ENCODE data around the gene SURF1.

DNA sequence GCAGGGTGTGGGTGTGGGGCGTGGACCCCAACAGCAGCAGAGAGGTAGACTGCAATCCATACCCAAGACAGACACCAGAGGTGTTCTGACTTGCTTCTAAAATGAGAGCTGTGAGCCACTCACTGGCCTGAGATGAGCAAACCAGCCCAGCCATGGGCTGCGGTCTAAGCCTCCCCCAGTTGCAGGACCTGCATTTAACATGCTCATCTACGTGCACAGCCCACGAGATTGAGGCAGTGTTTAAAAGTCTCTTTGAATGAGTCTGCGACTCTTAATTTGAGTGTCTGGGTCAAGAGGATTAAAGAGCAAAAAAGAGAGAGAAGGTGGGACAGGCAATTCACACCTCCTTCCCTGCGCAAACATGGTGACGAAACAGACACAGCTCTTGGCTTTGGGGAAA, 13.6 kb upstream of the SURF1 start:
- no peak for TF ChIP-seq YY1 (IDR thresholded peaks at IDR 0.05; ENCODE audit: extremely low read depth, insufficient replicate concordance, low read depth, low read length)
- TF ChIP-seq ZNF274 (IDR thresholded peaks at IDR 0.05; ENCODE audit: low read depth, low read length), result no peak
- no peak for TF ChIP-seq POLR2A (IDR thresholded peaks at IDR 0.05; ENCODE audit: borderline replicate concordance, extremely low read depth, insufficient read depth, insufficient read length)
- TF ChIP-seq, protein P1, sequence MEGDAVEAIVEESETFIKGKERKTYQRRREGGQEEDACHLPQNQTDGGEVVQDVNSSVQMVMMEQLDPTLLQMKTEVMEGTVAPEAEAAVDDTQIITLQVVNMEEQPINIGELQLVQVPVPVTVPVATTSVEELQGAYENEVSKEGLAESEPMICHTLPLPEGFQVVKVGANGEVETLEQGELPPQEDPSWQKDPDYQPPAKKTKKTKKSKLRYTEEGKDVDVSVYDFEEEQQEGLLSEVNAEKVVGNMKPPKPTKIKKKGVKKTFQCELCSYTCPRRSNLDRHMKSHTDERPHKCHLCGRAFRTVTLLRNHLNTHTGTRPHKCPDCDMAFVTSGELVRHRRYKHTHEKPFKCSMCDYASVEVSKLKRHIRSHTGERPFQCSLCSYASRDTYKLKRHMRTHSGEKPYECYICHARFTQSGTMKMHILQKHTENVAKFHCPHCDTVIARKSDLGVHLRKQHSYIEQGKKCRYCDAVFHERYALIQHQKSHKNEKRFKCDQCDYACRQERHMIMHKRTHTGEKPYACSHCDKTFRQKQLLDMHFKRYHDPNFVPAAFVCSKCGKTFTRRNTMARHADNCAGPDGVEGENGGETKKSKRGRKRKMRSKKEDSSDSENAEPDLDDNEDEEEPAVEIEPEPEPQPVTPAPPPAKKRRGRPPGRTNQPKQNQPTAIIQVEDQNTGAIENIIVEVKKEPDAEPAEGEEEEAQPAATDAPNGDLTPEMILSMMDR (IDR thresholded peaks at IDR 0.05 in 2 of 3, conservative IDR thresholded peaks at IDR 0.05 in 1 of 3; ENCODE audit: borderline replicate concordance in 1 of 3, insufficient read depth in 1 of 3, low read depth in 2 of 3, low read length in 2 of 3), result no peak
- TF ChIP-seq JUND (IDR thresholded peaks at IDR 0.05), result no peak
- no peak for TF ChIP-seq EZH2phosphoT487 (IDR thresholded peaks at IDR 0.05; ENCODE audit: borderline replicate concordance)
- TF ChIP-seq, protein P2, sequence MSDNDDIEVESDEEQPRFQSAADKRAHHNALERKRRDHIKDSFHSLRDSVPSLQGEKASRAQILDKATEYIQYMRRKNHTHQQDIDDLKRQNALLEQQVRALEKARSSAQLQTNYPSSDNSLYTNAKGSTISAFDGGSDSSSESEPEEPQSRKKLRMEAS (IDR thresholded peaks at IDR 0.05), result no peak
- no peak for TF ChIP-seq ELF1 (IDR thresholded peaks at IDR 0.05; ENCODE audit: borderline replicate concordance, low read depth)
- TF ChIP-seq, protein P3, sequence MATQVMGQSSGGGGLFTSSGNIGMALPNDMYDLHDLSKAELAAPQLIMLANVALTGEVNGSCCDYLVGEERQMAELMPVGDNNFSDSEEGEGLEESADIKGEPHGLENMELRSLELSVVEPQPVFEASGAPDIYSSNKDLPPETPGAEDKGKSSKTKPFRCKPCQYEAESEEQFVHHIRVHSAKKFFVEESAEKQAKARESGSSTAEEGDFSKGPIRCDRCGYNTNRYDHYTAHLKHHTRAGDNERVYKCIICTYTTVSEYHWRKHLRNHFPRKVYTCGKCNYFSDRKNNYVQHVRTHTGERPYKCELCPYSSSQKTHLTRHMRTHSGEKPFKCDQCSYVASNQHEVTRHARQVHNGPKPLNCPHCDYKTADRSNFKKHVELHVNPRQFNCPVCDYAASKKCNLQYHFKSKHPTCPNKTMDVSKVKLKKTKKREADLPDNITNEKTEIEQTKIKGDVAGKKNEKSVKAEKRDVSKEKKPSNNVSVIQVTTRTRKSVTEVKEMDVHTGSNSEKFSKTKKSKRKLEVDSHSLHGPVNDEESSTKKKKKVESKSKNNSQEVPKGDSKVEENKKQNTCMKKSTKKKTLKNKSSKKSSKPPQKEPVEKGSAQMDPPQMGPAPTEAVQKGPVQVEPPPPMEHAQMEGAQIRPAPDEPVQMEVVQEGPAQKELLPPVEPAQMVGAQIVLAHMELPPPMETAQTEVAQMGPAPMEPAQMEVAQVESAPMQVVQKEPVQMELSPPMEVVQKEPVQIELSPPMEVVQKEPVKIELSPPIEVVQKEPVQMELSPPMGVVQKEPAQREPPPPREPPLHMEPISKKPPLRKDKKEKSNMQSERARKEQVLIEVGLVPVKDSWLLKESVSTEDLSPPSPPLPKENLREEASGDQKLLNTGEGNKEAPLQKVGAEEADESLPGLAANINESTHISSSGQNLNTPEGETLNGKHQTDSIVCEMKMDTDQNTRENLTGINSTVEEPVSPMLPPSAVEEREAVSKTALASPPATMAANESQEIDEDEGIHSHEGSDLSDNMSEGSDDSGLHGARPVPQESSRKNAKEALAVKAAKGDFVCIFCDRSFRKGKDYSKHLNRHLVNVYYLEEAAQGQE (IDR thresholded peaks at IDR 0.05; ENCODE audit: low read depth), result no peak
- TF ChIP-seq CBX3 (IDR thresholded peaks at IDR 0.05; ENCODE audit: low read depth), result no peak
- TF ChIP-seq, protein P4, sequence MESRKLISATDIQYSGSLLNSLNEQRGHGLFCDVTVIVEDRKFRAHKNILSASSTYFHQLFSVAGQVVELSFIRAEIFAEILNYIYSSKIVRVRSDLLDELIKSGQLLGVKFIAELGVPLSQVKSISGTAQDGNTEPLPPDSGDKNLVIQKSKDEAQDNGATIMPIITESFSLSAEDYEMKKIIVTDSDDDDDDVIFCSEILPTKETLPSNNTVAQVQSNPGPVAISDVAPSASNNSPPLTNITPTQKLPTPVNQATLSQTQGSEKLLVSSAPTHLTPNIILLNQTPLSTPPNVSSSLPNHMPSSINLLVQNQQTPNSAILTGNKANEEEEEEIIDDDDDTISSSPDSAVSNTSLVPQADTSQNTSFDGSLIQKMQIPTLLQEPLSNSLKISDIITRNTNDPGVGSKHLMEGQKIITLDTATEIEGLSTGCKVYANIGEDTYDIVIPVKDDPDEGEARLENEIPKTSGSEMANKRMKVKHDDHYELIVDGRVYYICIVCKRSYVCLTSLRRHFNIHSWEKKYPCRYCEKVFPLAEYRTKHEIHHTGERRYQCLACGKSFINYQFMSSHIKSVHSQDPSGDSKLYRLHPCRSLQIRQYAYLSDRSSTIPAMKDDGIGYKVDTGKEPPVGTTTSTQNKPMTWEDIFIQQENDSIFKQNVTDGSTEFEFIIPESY (IDR thresholded peaks at IDR 0.05; ENCODE audit: extremely low read depth, insufficient replicate concordance, low read length), result no peak
- TF ChIP-seq SP1 (IDR thresholded peaks at IDR 0.05; ENCODE audit: low read depth), result no peak
- no peak for TF ChIP-seq POLR2AphosphoS5 (IDR thresholded peaks at IDR 0.05; ENCODE audit: low read depth, low read length)
- TF ChIP-seq EZH2 (IDR thresholded peaks at IDR 0.05), result no peak

All from HCT116 (cell line).